KMS-11 (cell line): Measurements from ENCODE around the gene DPH2.

Experiments used
- H2AFZ ChIP-seq: fragments of 200-600 bp; sonication (generic); 2 replicates; pipeline ENCODE4 v1.6.1; 2016; ENCODE audit warnings: antibody characterized with exemption, mixed run types, low read depth
- H3K27ac ChIP-seq: fragments of 200-600 bp; sonication (generic); 2 replicates; pipeline ENCODE4 v1.6.1; 2016; ENCODE audit warnings: mild to moderate bottlenecking, mixed run types
- H3K27me3 ChIP-seq: fragments of 200-600 bp; sonication (generic); 2 replicates; pipeline ENCODE4 v1.6.1; 2017; ENCODE audit warnings: mild to moderate bottlenecking, low read depth, mixed run types, moderate library complexity; ENCODE audit not compliant: insufficient read depth
- H3K36me3 ChIP-seq: fragments of 200-600 bp; sonication (generic); 2 replicates; pipeline ENCODE4 v1.6.1; 2017; ENCODE audit warnings: mild to moderate bottlenecking, mixed run types; ENCODE audit not compliant: insufficient read depth
- H3K4me1 ChIP-seq: fragments of 200-600 bp; sonication (generic); 2 replicates; pipeline ENCODE4 v1.6.1; 2016; ENCODE audit warnings: mild to moderate bottlenecking, low read depth, mixed run types; ENCODE audit not compliant: poor library complexity, severe bottlenecking
- H3K4me2 ChIP-seq: fragments of 200-600 bp; sonication (generic); 2 replicates; pipeline ENCODE4 v1.7.0; 2016; ENCODE audit warnings: mild to moderate bottlenecking, mixed run types
- H3K4me3 ChIP-seq: fragments of 200-600 bp; sonication (generic); IDR thresholded peaks from 2 replicates; pipeline ENCODE4 v1.6.1; 2017; ENCODE audit warnings: low read depth, low read length, mixed read lengths; ENCODE audit not compliant: insufficient read depth
- H3K79me2 ChIP-seq: fragments of 200-600 bp; sonication (generic); 2 replicates; pipeline ENCODE4 v1.6.1; 2016; ENCODE audit warnings: low read depth, mixed run types; ENCODE audit not compliant: insufficient read depth
- H3K9ac ChIP-seq: fragments of 200-600 bp; sonication (generic); 2 replicates; pipeline ENCODE4 v1.6.1; 2016; ENCODE audit warnings: mild to moderate bottlenecking, mixed run types
- H4K20me1 ChIP-seq: fragments of 200-600 bp; sonication (generic); 2 replicates; pipeline ENCODE4 v1.6.1; 2016; ENCODE audit warnings: mild to moderate bottlenecking, mixed run types; ENCODE audit not compliant: insufficient read depth
- CTCF ChIP-seq: fragments of 200-600 bp; sonication (generic); conservative IDR thresholded peaks from 2 replicates; pipeline ENCODE4 v1.6.1; 2017; ENCODE audit warnings: low read depth, mild to moderate bottlenecking, antibody characterized with exemption, low read length, moderate library complexity, mixed read lengths

DPH2 gene

GRCh38 chr1:43952731-43953346 lies 17.0 kb upstream of the DPH2 start:
- Histone ChIP-seq H3K4me1 (peaks cover 5% of the 10 kb centered on the region), H4K20me1 (no peaks in the 10 kb centered on the region), H3K4me3 (no peak overlapping the region), H3K79me2 (peaks cover 5% of the 10 kb centered on the region), H3K27ac (no peak overlapping the region), H2AFZ (no peak overlapping the region), H3K36me3 (no peaks in the 10 kb centered on the region), H3K27me3 (no peaks in the 10 kb centered on the region), H3K4me2 (no peak overlapping the region), H3K9ac (no peak overlapping the region)
- no peak for TF ChIP-seq CTCF

GRCh38 chr1:43953361-43953760 lies 16.4 kb upstream of the DPH2 start:
- no peaks in the 10 kb centered on the region for H3K27me3 ChIP-seq
- no peak overlapping the region for H3K9ac ChIP-seq
- TF ChIP-seq CTCF = no peak
- 0 out of 2 replicates have a peak, but pooled peaks cover under 1% of the 10 kb centered on the region for H3K79me2 ChIP-seq
- no peaks in the 10 kb centered on the region for H4K20me1 ChIP-seq
- H3K4me2 ChIP-seq = no peak overlapping the region
- H3K27ac ChIP-seq = no peak overlapping the region
- no peak overlapping the region for H2AFZ ChIP-seq
- no peak overlapping the region for H3K4me3 ChIP-seq
- H3K36me3 ChIP-seq = no peaks in the 10 kb centered on the region
- H3K4me1 ChIP-seq = peaks cover under 1% of the 10 kb centered on the region

- Histone ChIP-seq H3K36me3 (no peaks in the 10 kb centered on the region), H3K4me3 (no peak overlapping the region), H3K79me2 (no peaks in the 10 kb centered on the region), H3K27me3 (no peaks in the 10 kb centered on the region), H3K4me2 (no peak overlapping the region), H3K4me1 (no peaks in the 10 kb centered on the region), H2AFZ (no peak overlapping the region), H4K20me1 (no peaks in the 10 kb centered on the region), H3K27ac (no peak overlapping the region), H3K9ac (no peak overlapping the region)
- no peak for TF ChIP-seq CTCF
These were observed 15.8 kb upstream of the DPH2 start for GRCh38 chr1:43954036-43954435.

- Histone ChIP-seq H3K79me2 (no peaks in the 10 kb centered on the region), H3K27ac (no peak overlapping the region), H4K20me1 (no peaks in the 10 kb centered on the region), H3K4me1 (no peaks in the 10 kb centered on the region), H3K9ac (no peak overlapping the region), H3K4me2 (no peak overlapping the region), H2AFZ (no peak overlapping the region), H3K36me3 (no peaks in the 10 kb centered on the region), H3K4me3 (no peak overlapping the region), H3K27me3 (no peaks in the 10 kb centered on the region)
- no peak for TF ChIP-seq CTCF
These were observed 13.6 kb upstream of the DPH2 start for GRCh38 chr1:43956234-43956633.
